Measurements from ENCODE around the gene SLC39A11.

Gene SLC39A11

DNA sequence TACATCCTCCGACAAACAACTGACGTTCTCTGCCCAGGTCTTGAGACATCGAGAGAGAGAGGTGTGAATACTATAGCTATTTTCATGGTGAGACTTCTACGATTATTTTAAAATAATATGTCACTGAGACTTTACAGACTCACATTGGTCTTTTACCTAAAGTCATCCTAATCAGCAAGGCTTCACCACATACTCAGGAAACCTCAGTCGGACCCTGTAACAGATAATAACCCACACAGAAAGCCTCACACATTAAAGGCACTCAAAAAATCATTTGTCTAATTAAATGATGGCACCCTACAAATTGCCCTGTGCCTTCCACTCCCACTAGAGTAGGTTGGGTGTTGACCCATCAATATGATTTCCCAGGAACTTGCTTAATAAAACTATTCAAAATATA lies 19.8 kb upstream of the SLC39A11 start:
- TF ChIP-seq, protein P1, sequence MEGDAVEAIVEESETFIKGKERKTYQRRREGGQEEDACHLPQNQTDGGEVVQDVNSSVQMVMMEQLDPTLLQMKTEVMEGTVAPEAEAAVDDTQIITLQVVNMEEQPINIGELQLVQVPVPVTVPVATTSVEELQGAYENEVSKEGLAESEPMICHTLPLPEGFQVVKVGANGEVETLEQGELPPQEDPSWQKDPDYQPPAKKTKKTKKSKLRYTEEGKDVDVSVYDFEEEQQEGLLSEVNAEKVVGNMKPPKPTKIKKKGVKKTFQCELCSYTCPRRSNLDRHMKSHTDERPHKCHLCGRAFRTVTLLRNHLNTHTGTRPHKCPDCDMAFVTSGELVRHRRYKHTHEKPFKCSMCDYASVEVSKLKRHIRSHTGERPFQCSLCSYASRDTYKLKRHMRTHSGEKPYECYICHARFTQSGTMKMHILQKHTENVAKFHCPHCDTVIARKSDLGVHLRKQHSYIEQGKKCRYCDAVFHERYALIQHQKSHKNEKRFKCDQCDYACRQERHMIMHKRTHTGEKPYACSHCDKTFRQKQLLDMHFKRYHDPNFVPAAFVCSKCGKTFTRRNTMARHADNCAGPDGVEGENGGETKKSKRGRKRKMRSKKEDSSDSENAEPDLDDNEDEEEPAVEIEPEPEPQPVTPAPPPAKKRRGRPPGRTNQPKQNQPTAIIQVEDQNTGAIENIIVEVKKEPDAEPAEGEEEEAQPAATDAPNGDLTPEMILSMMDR (IDR thresholded peaks at IDR 0.05; ENCODE audit: low read depth, low read length, missing control alignments) = no peak
- H3K4me3 ChIP-seq (replicated peaks; ENCODE audit: low read depth, low read length) = no peak overlapping the region
- DNase-seq (ENCODE audit: extremely low read depth, low read depth) = no peak

DNA sequence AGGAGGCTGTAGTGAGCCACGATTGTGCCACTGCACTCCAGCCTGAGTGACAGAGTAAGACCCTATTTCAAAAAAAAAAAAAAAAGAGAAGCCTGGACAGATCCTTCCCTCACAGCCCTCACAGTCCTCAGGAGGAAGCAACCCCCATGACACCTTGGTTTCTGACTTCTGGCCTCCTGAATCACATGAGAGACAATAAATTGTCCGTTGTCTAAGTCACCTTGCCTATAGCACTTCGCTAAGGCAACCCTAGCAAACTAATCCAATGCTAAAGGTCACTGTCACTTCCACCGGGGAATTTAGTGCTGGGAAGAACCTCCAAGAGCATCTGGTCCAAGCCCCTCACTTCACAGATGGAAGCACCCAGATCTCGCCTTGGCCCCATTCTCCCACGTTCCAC lies 18.9 kb upstream of the SLC39A11 start:
- DNase-seq (ENCODE audit: extremely low read depth, low read depth) = no peak
- TF ChIP-seq, protein P1 (IDR thresholded peaks at IDR 0.05; ENCODE audit: low read depth, low read length, missing control alignments) = no peak

GRCh38 chr17:73107191-73107590 lies 14.7 kb upstream of the SLC39A11 start:
- H3K4me3 ChIP-seq (replicated peaks; ENCODE audit: low read depth, low read length) = no peak overlapping the region
- DNase-seq (ENCODE audit: extremely low read depth, low read depth) = no peak
- TF ChIP-seq, protein P1 (IDR thresholded peaks at IDR 0.05; ENCODE audit: low read depth, low read length, missing control alignments) = no peak

More for the DNA sequence above, 18.9 kb upstream of the SLC39A11 start:
- H3K4me3 ChIP-seq (replicated peaks; ENCODE audit: low read depth, low read length) = no peak overlapping the region

GRCh38 chr17:73105431-73105830 lies 12.9 kb upstream of the SLC39A11 start:
- no peak overlapping the region for H3K4me3 ChIP-seq (replicated peaks; ENCODE audit: low read depth, low read length)
- DNase-seq (ENCODE audit: extremely low read depth, low read depth) = no peak
- TF ChIP-seq, protein P1 (IDR thresholded peaks at IDR 0.05; ENCODE audit: low read depth, low read length, missing control alignments) = no peak

GRCh38 chr17:73104450-73104849 lies 12.0 kb upstream of the SLC39A11 start:
- TF ChIP-seq, protein P1 (IDR thresholded peaks at IDR 0.05; ENCODE audit: low read depth, low read length, missing control alignments) = no peak
- DNase-seq (ENCODE audit: extremely low read depth, low read depth) = no peak
- no peak overlapping the region for H3K4me3 ChIP-seq (replicated peaks; ENCODE audit: low read depth, low read length)

- TF ChIP-seq, protein P1 (IDR thresholded peaks at IDR 0.05; ENCODE audit: low read depth, low read length, missing control alignments) = no peak
- H3K4me3 ChIP-seq (replicated peaks; ENCODE audit: low read depth, low read length) = no peak overlapping the region
- no peak for DNase-seq (ENCODE audit: extremely low read depth, low read depth)
These were observed 11.3 kb upstream of the SLC39A11 start for GRCh38 chr17:73103641-73104335.

DNA sequence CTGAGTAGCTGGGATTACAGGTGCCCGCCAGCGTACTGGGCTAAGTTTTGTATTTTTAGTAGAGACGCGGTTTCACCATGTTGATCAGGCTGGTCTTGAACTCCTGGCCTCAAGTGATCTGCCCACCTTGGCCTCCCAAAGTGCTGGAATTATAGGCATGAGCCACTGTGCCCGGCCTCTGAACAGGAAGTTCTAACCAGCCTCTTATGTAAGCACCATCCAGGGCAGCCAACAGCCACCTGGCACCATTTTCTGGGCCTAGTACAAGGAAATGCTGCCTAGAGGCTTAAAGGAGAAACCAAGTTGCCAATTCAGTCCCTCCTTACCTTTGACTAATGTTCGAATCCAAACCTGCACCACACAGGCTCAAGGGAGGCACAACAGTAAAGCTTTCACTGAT lies 8.5 kb upstream of the SLC39A11 start:
- DNase-seq (ENCODE audit: extremely low read depth, low read depth) = no peak
- TF ChIP-seq, protein P1 (IDR thresholded peaks at IDR 0.05; ENCODE audit: low read depth, low read length, missing control alignments) = no peak
- H3K4me3 ChIP-seq (replicated peaks; ENCODE audit: low read depth, low read length) = no peak overlapping the region
